HEK293 (cell line): Measurements from ENCODE around the gene PAQR5.

Source experiments
- HOXA7 ChIP-seq: sonication (generic); formaldehyde crosslinking; IDR thresholded peaks from 2 replicates; pipeline ENCODE4 v1.8.1; 2022; ENCODE audit warnings: missing genetic modification reagents, borderline replicate concordance
- KLF16 ChIP-seq: fragments of 450-650 bp; formaldehyde crosslinking; IDR thresholded peaks from 2 replicates; pipeline ENCODE4 v1.5.1; 2017; ENCODE audit warnings: missing biosample characterization, missing genetic modification characterization
- TCF7L2 ChIP-seq: IDR thresholded peaks from 2 replicates; pipeline ENCODE4 v1.6.1; 2011; ENCODE audit warnings: low read depth, mild to moderate bottlenecking, inconsistent platforms, low read length, moderate library complexity, borderline replicate concordance
- YY1 ChIP-seq: fragments of 450-650 bp; formaldehyde crosslinking; IDR thresholded peaks from 2 replicates; pipeline ENCODE4 v1.5.1; 2018; ENCODE audit warnings: missing biosample characterization, missing genetic modification characterization
- ZBTB48 ChIP-seq: fragments of 450-650 bp; formaldehyde crosslinking; IDR thresholded peaks from 2 replicates; pipeline ENCODE4 v1.5.1; 2016; ENCODE audit warnings: missing biosample characterization, missing genetic modification characterization
- ZNF169 ChIP-seq: fragments of 450-650 bp; formaldehyde crosslinking; IDR thresholded peaks from 2 replicates; pipeline ENCODE4 v1.5.1; 2016; ENCODE audit warnings: missing biosample characterization, missing genetic modification characterization
- ZNF174 ChIP-seq: fragments of 450-650 bp; formaldehyde crosslinking; IDR thresholded peaks from 2 replicates; pipeline ENCODE4 v1.5.0; 2017; ENCODE audit warnings: missing biosample characterization, mild to moderate bottlenecking, missing genetic modification characterization
- ZNF184 ChIP-seq: fragments of 450-650 bp; IDR thresholded peaks from 2 replicates; pipeline ENCODE4 v1.5.1; 2018; ENCODE audit warnings: missing biosample characterization, mild to moderate bottlenecking, missing genetic modification characterization
- ZNF239 ChIP-seq: fragments of 450-650 bp; formaldehyde crosslinking; IDR thresholded peaks from 2 replicates; pipeline ENCODE4 v1.5.1; 2016; ENCODE audit warnings: missing biosample characterization, missing genetic modification characterization
- ZNF510 ChIP-seq: fragments of 450-650 bp; formaldehyde crosslinking; IDR thresholded peaks from 2 replicates; pipeline ENCODE4 v1.5.1; 2018; ENCODE audit warnings: mild to moderate bottlenecking, missing genetic modification characterization, missing biosample characterization; ENCODE audit not compliant: insufficient replicate concordance
- TF ChIP-seq, protein P1 (sequence below): fragments of 450-650 bp; formaldehyde crosslinking; IDR thresholded peaks from 2 replicates; pipeline ENCODE4 v1.5.1; 2016; ENCODE audit warnings: missing biosample characterization, missing genetic modification characterization
- TF ChIP-seq, protein P2 (sequence below): fragments of 450-650 bp; formaldehyde crosslinking; IDR thresholded peaks from 2 replicates; pipeline ENCODE4 v1.5.1; 2016; ENCODE audit warnings: missing biosample characterization, missing genetic modification characterization
- TF ChIP-seq, protein P3 (sequence below): fragments of 450-650 bp; IDR thresholded peaks from 2 replicates; pipeline ENCODE4 v1.5.1; 2018; ENCODE audit warnings: missing biosample characterization, mild to moderate bottlenecking, missing genetic modification characterization

DNA sequence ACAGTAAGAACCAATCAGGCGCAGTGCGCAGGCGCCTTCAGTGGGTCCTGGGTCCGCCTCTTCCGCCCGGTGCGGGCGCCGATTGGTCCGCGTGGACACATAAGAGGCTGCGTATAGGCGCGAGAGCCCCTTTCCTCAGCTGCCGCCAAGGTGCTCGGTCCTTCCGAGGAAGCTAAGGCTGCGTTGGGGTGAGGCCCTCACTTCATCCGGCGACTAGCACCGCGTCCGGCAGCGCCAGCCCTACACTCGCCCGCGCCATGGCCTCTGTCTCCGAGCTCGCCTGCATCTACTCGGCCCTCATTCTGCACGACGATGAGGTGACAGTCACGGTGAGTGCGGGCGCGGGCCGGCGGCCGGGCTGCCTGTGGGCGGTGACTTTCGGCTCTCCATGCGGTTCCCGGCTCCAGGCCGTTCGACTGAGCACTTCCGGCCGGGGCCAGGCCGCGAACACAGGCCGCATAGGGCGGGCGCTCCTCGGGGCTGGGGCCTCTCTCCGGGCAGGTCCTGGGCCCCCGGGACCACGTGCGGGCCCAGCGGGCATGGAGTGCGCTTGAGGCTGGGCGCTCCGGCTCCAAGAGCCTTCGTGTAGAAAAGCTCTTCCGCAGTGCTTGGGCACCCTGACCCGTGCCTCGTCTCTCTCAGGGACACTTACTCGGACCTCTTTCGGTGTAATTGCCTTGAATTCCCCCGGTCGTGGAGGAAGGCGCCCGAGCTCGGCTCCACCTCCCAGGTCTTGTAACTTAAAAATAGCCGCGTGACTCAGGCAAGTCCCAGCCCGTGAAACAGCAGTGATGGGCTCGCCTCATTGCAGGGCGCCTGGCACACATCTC is 154.2 kb downstream of the PAQR5 start, which contains the start of gene RPLP1:
- TF ChIP-seq, protein P1, sequence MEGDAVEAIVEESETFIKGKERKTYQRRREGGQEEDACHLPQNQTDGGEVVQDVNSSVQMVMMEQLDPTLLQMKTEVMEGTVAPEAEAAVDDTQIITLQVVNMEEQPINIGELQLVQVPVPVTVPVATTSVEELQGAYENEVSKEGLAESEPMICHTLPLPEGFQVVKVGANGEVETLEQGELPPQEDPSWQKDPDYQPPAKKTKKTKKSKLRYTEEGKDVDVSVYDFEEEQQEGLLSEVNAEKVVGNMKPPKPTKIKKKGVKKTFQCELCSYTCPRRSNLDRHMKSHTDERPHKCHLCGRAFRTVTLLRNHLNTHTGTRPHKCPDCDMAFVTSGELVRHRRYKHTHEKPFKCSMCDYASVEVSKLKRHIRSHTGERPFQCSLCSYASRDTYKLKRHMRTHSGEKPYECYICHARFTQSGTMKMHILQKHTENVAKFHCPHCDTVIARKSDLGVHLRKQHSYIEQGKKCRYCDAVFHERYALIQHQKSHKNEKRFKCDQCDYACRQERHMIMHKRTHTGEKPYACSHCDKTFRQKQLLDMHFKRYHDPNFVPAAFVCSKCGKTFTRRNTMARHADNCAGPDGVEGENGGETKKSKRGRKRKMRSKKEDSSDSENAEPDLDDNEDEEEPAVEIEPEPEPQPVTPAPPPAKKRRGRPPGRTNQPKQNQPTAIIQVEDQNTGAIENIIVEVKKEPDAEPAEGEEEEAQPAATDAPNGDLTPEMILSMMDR (tag by site-specific recombination): peak; percentile 66
- TF ChIP-seq, protein P2, sequence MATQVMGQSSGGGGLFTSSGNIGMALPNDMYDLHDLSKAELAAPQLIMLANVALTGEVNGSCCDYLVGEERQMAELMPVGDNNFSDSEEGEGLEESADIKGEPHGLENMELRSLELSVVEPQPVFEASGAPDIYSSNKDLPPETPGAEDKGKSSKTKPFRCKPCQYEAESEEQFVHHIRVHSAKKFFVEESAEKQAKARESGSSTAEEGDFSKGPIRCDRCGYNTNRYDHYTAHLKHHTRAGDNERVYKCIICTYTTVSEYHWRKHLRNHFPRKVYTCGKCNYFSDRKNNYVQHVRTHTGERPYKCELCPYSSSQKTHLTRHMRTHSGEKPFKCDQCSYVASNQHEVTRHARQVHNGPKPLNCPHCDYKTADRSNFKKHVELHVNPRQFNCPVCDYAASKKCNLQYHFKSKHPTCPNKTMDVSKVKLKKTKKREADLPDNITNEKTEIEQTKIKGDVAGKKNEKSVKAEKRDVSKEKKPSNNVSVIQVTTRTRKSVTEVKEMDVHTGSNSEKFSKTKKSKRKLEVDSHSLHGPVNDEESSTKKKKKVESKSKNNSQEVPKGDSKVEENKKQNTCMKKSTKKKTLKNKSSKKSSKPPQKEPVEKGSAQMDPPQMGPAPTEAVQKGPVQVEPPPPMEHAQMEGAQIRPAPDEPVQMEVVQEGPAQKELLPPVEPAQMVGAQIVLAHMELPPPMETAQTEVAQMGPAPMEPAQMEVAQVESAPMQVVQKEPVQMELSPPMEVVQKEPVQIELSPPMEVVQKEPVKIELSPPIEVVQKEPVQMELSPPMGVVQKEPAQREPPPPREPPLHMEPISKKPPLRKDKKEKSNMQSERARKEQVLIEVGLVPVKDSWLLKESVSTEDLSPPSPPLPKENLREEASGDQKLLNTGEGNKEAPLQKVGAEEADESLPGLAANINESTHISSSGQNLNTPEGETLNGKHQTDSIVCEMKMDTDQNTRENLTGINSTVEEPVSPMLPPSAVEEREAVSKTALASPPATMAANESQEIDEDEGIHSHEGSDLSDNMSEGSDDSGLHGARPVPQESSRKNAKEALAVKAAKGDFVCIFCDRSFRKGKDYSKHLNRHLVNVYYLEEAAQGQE (tag by site-specific recombination): peak; percentile 72
- TF ChIP-seq ZNF510 (no peak), ZNF169 (tag by site-specific recombination) (peak; percentile 90), ZBTB48 (peak; percentile 55; the same call in 1 of the 2 replicates), KLF16 (peak; percentile 94), TCF7L2 (no peak), ZNF184 (no peak), YY1 (tag by site-specific recombination) (peak; percentile 86), HOXA7 (CRISPR knock-in tag) (no peak), ZNF239 (tag by site-specific recombination) (peak; percentile 84; the same call in 1 of the 2 replicates), ZNF174 (tag by site-specific recombination) (no peak)
- TF ChIP-seq, protein P3, sequence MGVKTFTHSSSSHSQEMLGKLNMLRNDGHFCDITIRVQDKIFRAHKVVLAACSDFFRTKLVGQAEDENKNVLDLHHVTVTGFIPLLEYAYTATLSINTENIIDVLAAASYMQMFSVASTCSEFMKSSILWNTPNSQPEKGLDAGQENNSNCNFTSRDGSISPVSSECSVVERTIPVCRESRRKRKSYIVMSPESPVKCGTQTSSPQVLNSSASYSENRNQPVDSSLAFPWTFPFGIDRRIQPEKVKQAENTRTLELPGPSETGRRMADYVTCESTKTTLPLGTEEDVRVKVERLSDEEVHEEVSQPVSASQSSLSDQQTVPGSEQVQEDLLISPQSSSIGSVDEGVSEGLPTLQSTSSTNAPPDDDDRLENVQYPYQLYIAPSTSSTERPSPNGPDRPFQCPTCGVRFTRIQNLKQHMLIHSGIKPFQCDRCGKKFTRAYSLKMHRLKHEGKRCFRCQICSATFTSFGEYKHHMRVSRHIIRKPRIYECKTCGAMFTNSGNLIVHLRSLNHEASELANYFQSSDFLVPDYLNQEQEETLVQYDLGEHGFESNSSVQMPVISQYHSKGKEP (tag by site-specific recombination): no peak
